ENCODE measurements around the gene CHD5. TPM values are rescaled to one million over a fixed set of nuclear protein-coding genes. Genes with fewer than 3 reads are reported as not detected.

The CHD5 gene
- total RNA-seq, 2 donors from 2014 or later = 1.1 to 3.2 TPM

DNA sequence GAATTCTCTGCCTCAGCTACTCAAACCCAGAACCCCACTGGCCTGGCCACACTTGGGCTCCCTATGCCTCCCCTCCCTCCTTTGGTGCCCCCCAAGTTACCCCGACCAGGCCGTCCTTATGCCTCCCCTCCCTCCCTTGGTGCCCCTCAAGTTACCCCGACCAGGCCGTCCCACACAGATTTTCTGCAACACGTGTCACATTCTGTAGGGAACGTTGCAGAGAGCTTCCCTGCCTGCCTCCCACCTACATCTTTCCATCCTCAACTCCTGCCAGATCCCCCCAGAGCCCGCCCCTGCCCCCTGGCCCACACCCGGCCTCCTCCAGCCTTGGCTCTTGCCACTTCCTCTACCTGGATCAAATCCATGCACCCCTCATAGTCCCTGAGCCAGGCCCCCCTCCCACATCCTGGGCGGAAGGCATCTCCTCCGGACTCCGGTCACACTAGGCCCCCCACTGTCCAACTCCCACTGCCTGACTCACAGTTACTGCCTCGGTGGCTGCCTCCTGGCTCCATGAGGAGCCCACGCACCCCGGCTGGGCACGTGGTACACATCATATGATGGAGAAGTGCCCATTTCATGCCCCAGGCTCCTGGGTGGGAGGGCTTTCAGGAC is 93.3 kb downstream of the CHD5 start:
- DNase-seq (ENCODE audit: low spot score) (no peak), ATAC-seq (ENCODE audit: insufficient number of reproducible peaks, low FRiP score, low read depth) (no peak)
- TF ChIP-seq, protein P1, sequence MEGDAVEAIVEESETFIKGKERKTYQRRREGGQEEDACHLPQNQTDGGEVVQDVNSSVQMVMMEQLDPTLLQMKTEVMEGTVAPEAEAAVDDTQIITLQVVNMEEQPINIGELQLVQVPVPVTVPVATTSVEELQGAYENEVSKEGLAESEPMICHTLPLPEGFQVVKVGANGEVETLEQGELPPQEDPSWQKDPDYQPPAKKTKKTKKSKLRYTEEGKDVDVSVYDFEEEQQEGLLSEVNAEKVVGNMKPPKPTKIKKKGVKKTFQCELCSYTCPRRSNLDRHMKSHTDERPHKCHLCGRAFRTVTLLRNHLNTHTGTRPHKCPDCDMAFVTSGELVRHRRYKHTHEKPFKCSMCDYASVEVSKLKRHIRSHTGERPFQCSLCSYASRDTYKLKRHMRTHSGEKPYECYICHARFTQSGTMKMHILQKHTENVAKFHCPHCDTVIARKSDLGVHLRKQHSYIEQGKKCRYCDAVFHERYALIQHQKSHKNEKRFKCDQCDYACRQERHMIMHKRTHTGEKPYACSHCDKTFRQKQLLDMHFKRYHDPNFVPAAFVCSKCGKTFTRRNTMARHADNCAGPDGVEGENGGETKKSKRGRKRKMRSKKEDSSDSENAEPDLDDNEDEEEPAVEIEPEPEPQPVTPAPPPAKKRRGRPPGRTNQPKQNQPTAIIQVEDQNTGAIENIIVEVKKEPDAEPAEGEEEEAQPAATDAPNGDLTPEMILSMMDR (IDR thresholded peaks at IDR 0.05) = no peak
- H3K36me3 ChIP-seq = no peaks in the 10 kb centered on the region
- no peaks in the 10 kb centered on the region for H3K4me1 ChIP-seq (ENCODE audit: control insufficient read depth in 1 of 2, low read depth in 2 of 2)
- no peak overlapping the region for H3K4me3 ChIP-seq
- no peak overlapping the region for H3K27ac ChIP-seq
- no peaks in the 10 kb centered on the region for H3K27me3 ChIP-seq (replicated peaks; ENCODE audit: insufficient read depth)
- no peaks in the 10 kb centered on the region for H3K9me3 ChIP-seq

DNA sequence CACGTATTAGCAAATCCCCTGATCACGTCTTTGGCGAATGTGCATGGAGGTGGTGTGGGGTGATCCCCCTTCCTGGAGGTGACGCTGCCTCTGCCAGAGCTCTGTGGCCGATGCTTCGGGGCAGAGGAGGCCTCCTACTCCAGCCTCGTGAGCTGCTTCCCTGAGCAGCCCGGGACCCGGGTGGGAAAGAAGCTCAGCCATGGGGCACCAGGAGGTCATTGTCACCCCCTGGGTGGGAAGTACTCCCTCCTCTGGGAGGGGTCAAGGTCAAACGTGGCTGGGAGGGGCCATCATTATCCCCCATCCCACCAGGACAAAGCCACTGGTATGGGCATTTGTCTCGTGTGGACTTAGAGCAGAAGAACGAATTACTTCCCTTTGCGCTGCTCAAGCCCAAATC is 93.8 kb downstream of the CHD5 start:
- DNase-seq (ENCODE audit: low spot score) (no peak), ATAC-seq (ENCODE audit: insufficient number of reproducible peaks, low FRiP score, low read depth) (no peak)
- Histone ChIP-seq H3K4me1 (ENCODE audit: control insufficient read depth in 1 of 2, low read depth in 2 of 2) (no peaks in the 10 kb centered on the region), H3K4me3 (no peak overlapping the region), H3K27ac (no peak overlapping the region), H3K9me3 (no peaks in the 10 kb centered on the region), H3K36me3 (no peaks in the 10 kb centered on the region), H3K27me3 (replicated peaks; ENCODE audit: insufficient read depth) (no peaks in the 10 kb centered on the region)
- TF ChIP-seq, protein P1 (IDR thresholded peaks at IDR 0.05) = no peak

DNA sequence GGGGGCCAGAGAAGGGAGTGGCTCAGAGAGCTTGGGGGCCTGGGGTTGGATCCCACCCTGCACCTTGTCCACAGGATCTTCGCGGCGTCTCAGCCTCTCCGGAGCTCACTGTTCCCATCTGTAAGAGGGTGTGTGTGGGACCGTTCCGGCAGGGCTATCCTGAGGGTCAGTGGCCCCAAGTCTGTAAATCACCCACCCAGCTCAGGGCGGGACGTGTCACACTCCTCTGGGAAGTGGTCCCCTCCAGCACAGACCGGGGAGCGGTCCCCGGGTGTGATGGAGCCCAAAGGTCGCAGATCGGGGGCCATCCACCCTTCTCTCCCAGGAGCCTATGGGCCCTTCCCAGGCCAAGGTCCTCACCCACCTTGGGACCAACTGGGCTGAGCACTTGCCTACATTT is 94.5 kb downstream of the CHD5 start:
- TF ChIP-seq, protein P1 (IDR thresholded peaks at IDR 0.05) = no peak
- Histone ChIP-seq H3K4me3 (no peak overlapping the region), H3K27me3 (replicated peaks; ENCODE audit: insufficient read depth) (no peaks in the 10 kb centered on the region), H3K36me3 (no peaks in the 10 kb centered on the region), H3K4me1 (ENCODE audit: control insufficient read depth in 1 of 2, low read depth in 2 of 2) (no peaks in the 10 kb centered on the region), H3K9me3 (no peaks in the 10 kb centered on the region), H3K27ac (no peak overlapping the region)
- DNase-seq (ENCODE audit: low spot score) (no peak), ATAC-seq (ENCODE audit: insufficient number of reproducible peaks, low FRiP score, low read depth) (no peak)

DNA sequence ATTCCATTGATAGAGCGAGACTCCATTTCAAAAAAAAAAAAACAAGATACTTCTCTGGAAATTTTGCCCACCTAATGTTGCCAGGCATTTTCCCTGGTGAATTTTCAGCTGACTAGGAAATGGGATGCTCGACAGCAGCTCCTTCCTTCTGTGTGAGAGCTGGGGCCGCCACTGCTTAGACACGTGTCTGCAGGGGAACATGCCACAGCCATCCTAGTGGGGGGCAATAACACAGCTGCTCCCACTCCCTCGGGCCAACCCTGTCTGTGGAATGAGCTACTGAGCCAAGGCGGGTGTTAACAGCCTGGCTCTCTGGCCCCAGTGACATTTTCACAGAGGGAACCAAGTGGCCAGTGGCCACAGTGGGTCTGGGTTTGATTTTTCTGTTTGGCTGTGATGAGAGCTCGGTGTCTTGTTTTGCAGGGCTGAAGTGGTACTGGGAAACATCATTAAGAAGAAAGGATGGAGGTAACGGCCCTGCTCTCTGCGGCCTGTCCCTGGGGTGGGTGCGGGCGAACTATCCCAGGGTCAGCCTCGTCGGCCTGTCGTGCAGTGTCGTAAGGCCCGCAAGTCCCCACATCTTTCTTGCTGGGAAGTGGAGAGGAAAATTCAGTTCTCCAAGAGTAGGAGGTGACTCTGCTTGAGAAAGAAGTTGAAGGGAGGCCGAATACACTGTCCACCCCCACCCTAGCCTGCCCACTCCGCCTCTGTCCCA is 95.2 kb downstream of the CHD5 start:
- H3K9me3 ChIP-seq = no peaks in the 10 kb centered on the region
- ATAC-seq (ENCODE audit: insufficient number of reproducible peaks, low FRiP score, low read depth) (no peak), DNase-seq (ENCODE audit: low spot score) (no peak)
- no peaks in the 10 kb centered on the region for H3K36me3 ChIP-seq
- no peaks in the 10 kb centered on the region for H3K4me1 ChIP-seq (ENCODE audit: control insufficient read depth in 1 of 2, low read depth in 2 of 2)
- H3K27me3 ChIP-seq (replicated peaks; ENCODE audit: insufficient read depth) = no peaks in the 10 kb centered on the region
- TF ChIP-seq, protein P1 (IDR thresholded peaks at IDR 0.05) = no peak
- no peak overlapping the region for H3K4me3 ChIP-seq
- no peak overlapping the region for H3K27ac ChIP-seq

DNA sequence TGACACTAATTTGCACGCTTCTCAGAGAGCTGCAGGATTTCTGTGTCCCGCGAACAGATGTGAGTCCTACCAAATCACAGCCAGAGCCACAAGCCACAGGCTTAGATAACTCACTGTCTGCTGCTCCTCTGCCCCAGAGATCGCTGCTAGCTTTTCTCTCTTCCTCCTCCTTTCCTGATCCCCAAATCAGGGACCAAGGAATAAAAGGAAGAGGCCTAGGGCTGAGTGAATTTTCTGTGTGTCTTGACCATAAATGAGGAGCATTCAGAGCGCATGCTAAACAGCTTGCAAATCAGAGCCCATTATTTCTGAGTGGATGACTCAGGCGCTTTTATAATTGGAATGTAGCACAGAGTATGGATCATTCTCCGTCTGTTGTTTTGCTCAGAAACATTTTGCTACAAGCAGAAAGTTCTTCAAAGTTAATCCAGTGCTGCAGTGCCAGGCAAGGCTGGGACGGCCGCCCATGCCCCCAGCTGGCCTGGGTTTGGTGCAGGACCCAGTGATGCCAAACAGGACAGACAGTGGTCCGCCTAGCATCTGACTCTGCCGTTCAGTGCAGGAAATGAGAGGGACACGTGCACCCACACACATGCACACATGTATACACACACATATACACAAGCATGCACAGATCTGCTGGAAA is 96.2 kb downstream of the CHD5 start:
- no peak overlapping the region for H3K27ac ChIP-seq
- DNase-seq (ENCODE audit: low spot score) (no peak), ATAC-seq (ENCODE audit: insufficient number of reproducible peaks, low FRiP score, low read depth) (no peak)
- TF ChIP-seq, protein P1 (IDR thresholded peaks at IDR 0.05) = no peak
- no peaks in the 10 kb centered on the region for H3K4me1 ChIP-seq (ENCODE audit: control insufficient read depth in 1 of 2, low read depth in 2 of 2)
- H3K36me3 ChIP-seq = no peaks in the 10 kb centered on the region
- H3K27me3 ChIP-seq (replicated peaks; ENCODE audit: insufficient read depth) = no peaks in the 10 kb centered on the region
- no peaks in the 10 kb centered on the region for H3K9me3 ChIP-seq
- no peak overlapping the region for H3K4me3 ChIP-seq

Data from thoracic aorta (tissue), 2 donors.